Brain microvascular endothelial cell (primary cell): Measurements from ENCODE around the gene CTAGE1.

Experiments
- DNase-seq: peaks from one replicate; pipeline ENCODE4 v3.0.0-alpha.2; 2020
- H3K27ac ChIP-seq: fragments of 250-450 bp; sonication (Bioruptor Pico); 2 replicates; pipeline ENCODE4 v1.5.1; 2020; ENCODE audit warnings: mild to moderate bottlenecking, moderate library complexity
- H3K27me3 ChIP-seq: fragments of 250-450 bp; sonication (Bioruptor Pico); replicated peaks from 2 replicates; pipeline ENCODE4 v1.5.1; 2020; ENCODE audit warnings: mild to moderate bottlenecking
- H3K36me3 ChIP-seq: fragments of 250-450 bp; sonication (Bioruptor Pico); replicated peaks from 2 replicates; pipeline ENCODE4 v1.5.1; 2020; ENCODE audit warnings: mild to moderate bottlenecking
- H3K4me3 ChIP-seq: 2 replicates; pipeline ENCODE4 v1.5.1; 2011; ENCODE audit warnings: low read depth, mild to moderate bottlenecking, control low read depth, low read length, moderate library complexity
- in situ Hi-C: cut with HindIII; loops from 2 replicates; pipeline ENCODE4 v1.10.0; 2017; ENCODE audit warnings: low sequenced_read_pairs, low pct_ligation_motif_present
- TF ChIP-seq, protein P1 (sequence below): IDR thresholded peaks from 2 replicates; pipeline ENCODE4 v1.5.1; 2011; ENCODE audit warnings: low read depth, mild to moderate bottlenecking, moderate library complexity, low read length, control low read depth, inconsistent platforms; ENCODE audit errors: missing control alignments

CTAGE1 gene

DNA sequence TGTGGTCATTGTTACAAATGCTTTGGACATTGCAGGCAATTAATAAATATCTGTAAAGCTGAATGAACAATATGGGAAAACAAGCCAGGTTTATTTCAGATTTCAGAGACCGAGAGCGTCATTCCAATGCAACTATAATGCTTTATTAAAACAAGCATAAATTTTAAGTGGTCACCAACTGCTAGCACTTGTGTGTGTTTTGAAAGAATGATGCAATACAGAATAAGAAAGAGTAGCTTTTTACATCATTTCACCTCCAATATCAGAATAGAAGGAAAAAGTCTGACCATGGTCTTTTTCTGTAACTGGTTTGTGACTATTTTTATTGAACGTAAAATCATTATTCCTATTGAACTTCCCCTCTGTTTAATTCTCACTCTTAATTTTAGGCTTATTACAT is 7.6 kb downstream of the CTAGE1 start:
- Histone ChIP-seq H3K4me3 (no peak overlapping the region), H3K27me3 (no peaks in the 10 kb centered on the region), H3K27ac (no peak overlapping the region), H3K36me3 (no peaks in the 10 kb centered on the region)
- TF ChIP-seq, protein P1, sequence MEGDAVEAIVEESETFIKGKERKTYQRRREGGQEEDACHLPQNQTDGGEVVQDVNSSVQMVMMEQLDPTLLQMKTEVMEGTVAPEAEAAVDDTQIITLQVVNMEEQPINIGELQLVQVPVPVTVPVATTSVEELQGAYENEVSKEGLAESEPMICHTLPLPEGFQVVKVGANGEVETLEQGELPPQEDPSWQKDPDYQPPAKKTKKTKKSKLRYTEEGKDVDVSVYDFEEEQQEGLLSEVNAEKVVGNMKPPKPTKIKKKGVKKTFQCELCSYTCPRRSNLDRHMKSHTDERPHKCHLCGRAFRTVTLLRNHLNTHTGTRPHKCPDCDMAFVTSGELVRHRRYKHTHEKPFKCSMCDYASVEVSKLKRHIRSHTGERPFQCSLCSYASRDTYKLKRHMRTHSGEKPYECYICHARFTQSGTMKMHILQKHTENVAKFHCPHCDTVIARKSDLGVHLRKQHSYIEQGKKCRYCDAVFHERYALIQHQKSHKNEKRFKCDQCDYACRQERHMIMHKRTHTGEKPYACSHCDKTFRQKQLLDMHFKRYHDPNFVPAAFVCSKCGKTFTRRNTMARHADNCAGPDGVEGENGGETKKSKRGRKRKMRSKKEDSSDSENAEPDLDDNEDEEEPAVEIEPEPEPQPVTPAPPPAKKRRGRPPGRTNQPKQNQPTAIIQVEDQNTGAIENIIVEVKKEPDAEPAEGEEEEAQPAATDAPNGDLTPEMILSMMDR: no peak
- in situ Hi-C loops: no loop called here
- no peak for DNase-seq

DNA sequence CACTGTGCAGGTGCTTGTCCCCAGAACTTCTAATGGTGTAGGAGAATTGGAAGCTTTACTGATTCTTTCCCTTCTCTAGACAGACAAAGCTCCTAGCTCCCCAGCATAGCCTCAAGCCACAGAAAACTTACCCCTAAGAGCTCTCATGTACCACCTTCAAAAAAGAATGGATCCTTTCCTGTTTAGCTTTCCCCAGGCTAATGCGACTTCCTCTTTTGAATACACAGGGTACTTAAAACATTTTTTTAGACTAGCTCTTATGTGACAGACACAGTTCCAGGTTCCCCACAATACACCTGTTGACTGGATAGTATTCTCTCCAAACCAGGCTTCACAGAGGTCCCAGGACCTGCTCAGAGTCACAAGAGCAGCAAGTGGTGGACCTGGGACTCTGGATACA is 8.3 kb downstream of the CTAGE1 start:
- Histone ChIP-seq H3K36me3 (no peaks in the 10 kb centered on the region), H3K27me3 (no peaks in the 10 kb centered on the region), H3K4me3 (no peak overlapping the region), H3K27ac (no peak overlapping the region)
- no peak for DNase-seq
- TF ChIP-seq, protein P1: no peak
- in situ Hi-C loops: no loop called here

DNA sequence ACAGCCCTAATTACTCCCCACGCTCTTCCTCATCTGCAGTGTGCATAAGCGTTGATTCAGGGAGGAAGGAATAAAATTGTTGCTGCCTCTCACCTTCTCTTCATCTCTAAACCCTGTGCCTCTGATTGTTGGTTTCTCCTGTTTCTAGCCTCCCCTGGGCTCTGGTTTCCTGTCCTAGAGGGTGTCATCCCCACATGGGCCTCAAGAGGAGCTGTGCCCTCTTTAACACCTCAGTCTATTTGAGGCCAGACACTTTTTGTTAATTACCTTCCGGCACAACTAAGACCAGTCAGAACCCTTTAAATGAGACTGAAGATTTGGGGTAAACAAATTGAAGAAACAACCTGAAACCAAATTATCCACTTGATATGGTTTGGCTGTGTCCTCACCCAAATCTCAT is 9.7 kb downstream of the CTAGE1 start:
- in situ Hi-C loops: no loop called here
- Histone ChIP-seq H3K4me3 (no peak overlapping the region), H3K36me3 (no peaks in the 10 kb centered on the region), H3K27ac (no peak overlapping the region), H3K27me3 (no peaks in the 10 kb centered on the region)
- TF ChIP-seq, protein P1: peak; percentile 44
- DNase-seq: no peak

DNA sequence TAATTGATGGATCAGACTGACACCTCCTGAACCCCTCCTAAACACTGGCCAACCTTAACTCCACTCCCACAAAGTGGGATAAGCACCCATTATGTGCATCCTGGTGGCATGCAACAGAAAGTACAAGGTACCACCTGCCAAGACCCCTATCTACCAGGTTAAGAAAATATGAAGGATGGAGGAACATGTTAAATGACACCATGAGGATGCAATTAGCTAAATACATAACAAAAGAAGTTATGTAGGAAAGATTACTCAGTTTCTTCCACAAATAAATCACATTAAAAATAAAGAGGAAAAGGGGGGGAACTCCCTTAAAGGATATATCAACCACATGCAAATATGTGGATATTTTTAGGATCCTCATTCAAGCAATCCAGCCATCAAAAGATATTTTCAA is 12.6 kb downstream of the CTAGE1 start:
- no peaks in the 10 kb centered on the region for H3K36me3 ChIP-seq
- H3K4me3 ChIP-seq: no peak overlapping the region
- no peak overlapping the region for H3K27ac ChIP-seq
- no peak for DNase-seq
- TF ChIP-seq, protein P1: no peak
- in situ Hi-C loops: no loop called here
- no peaks in the 10 kb centered on the region for H3K27me3 ChIP-seq

DNA sequence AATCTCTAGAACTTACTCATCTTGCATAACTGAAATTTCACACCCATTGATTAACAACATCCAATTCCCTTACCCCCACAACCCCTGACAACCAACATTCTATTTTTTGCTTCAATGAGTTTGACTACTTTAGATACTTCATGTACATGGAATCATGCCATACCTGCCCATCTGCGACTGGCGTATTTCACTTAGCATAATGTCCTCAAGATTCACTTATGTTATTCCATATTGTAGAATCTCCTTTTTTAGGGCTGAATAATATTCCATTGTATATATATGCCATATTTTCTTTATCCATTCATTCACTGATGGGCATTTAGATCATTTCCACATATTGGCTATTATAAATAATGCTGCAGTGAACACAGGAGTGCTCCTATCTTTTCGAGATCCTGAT is 13.8 kb downstream of the CTAGE1 start:
- in situ Hi-C loops: no loop called here
- H3K27me3 ChIP-seq: no peaks in the 10 kb centered on the region

DNA sequence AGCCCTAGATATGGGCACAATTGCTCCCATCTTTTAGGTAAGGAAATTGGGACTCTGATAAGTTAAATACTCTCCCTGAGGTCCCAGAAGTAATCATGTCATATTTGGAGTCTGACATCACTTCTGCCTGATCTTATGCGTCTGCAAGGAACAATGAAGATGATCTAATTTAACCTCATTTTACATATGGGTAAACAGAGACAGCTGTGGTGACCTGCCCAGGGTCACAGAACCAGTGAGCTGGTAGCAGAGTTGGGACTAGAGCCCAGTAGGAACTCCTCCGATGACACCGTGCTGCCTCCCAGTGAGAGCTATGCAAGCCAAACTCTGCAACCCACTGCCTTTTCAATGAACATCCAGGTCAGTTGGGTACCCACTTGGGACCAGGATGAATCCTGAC is 17.8 kb downstream of the CTAGE1 start:
- TF ChIP-seq, protein P1: no peak
- DNase-seq: peak; percentile 18
- no peaks in the 10 kb centered on the region for H3K27me3 ChIP-seq
- H3K27ac ChIP-seq: no peak overlapping the region
- in situ Hi-C loops: no loop called here
- no peak overlapping the region for H3K4me3 ChIP-seq
- no peaks in the 10 kb centered on the region for H3K36me3 ChIP-seq

More for the DNA sequence above, 13.8 kb downstream of the CTAGE1 start:
- Histone ChIP-seq H3K36me3 (no peaks in the 10 kb centered on the region), H3K27ac (no peak overlapping the region), H3K4me3 (no peak overlapping the region)
- TF ChIP-seq, protein P1: no peak
- DNase-seq: no peak
